HG03342 (cell line): ENCODE results near the gene HTRA3.

Experiments
- ATAC-seq: cut with Tn5 transposase; IDR thresholded peaks from one replicate; pipeline ENCODE4 v1.9.1; 2021; ENCODE audit warnings: mild to moderate bottlenecking, moderate library complexity; ENCODE audit not compliant: unreplicated experiment

Gene HTRA3

GRCh38 chr4:8265171-8265929 lies 4.2 kb upstream of the HTRA3 start:
- ATAC-seq = no peak

- no peak for ATAC-seq
These were observed 3.5 kb upstream of the HTRA3 start for GRCh38 chr4:8266088-8266487.

- ATAC-seq = no peak
These were observed 3.0 kb upstream of the HTRA3 start for GRCh38 chr4:8266508-8266907.

- no peak for ATAC-seq
These were observed 2.5 kb upstream of the HTRA3 start for GRCh38 chr4:8267077-8267476.

GRCh38 chr4:8268211-8268610 lies 1.3 kb upstream of the HTRA3 start:
- ATAC-seq = no peak

GRCh38 chr4:8268901-8269534 lies 536 bp upstream of the HTRA3 start:
- no peak for ATAC-seq

GRCh38 chr4:8270418-8270771 lies 841 bp downstream of the HTRA3 start:
- no peak for ATAC-seq

- no peak for ATAC-seq
These were observed 1.6 kb downstream of the HTRA3 start for GRCh38 chr4:8270912-8271815.

- no peak for ATAC-seq
These were observed 2.3 kb downstream of the HTRA3 start for GRCh38 chr4:8271821-8272220.

- ATAC-seq = no peak
These were observed 3.2 kb downstream of the HTRA3 start for GRCh38 chr4:8272472-8273428.

- ATAC-seq = no peak
These were observed 3.9 kb downstream of the HTRA3 start for GRCh38 chr4:8273450-8273849.

- no peak for ATAC-seq
These were observed 4.6 kb downstream of the HTRA3 start for GRCh38 chr4:8274066-8274652.

GRCh38 chr4:8274765-8275547 lies 5.4 kb downstream of the HTRA3 start:
- ATAC-seq = no peak

GRCh38 chr4:8275548-8275910 lies 6.0 kb downstream of the HTRA3 start:
- ATAC-seq = no peak

- ATAC-seq = no peak
These were observed 7.0 kb downstream of the HTRA3 start for GRCh38 chr4:8276358-8277240.

- ATAC-seq = no peak
These were observed 7.9 kb downstream of the HTRA3 start for GRCh38 chr4:8277356-8278008.

GRCh38 chr4:8278009-8278395 lies 8.4 kb downstream of the HTRA3 start:
- ATAC-seq = no peak
